Spleen (tissue), 11 donors: ENCODE measurements around the gene CLEC4E. TPM values are rescaled to one million over a fixed set of nuclear protein-coding genes. Genes with fewer than 3 reads are reported as not detected.
A peak's percentile ranks its signal among the peaks of the same experiment; 100 is the strongest.
"Not testable (repeated sequence)": the region's sequence is repeated elsewhere in the genome, so short reads cannot be mapped to it uniquely, and the experiment has no call there.

ENCODE experiments used
- DNase-seq: peaks from one replicate; pipeline ENCODE4 v3.0.0-alpha.2; 2020
- H3K27ac ChIP-seq, 8 donors: fragments of 200-600 bp; sonication (generic) in 7 of 8; 1 replicate in 4 of 8; 2 replicates in 4 of 8; pipeline versions ENCODE4 v1.5.0 to v1.8.0; 2016 to 2021; ENCODE audit warnings: inconsistent platforms in 4 of 8, mild to moderate bottlenecking in 4 of 8, moderate library complexity in 1 of 8
- H3K27me3 ChIP-seq, 7 donors: fragments of 200-600 bp; sonication (generic) in 6 of 7; replicated peaks in 1 of 7; 1 replicate in 4 of 7; 2 replicates in 3 of 7; pipeline versions ENCODE4 v1.5.0 to v1.8.0; 2016 to 2021; ENCODE audit warnings: inconsistent platforms in 3 of 7, mild to moderate bottlenecking in 1 of 7
- H3K36me3 ChIP-seq, 6 donors: fragments of 200-600 bp; sonication (generic) in 5 of 6; 1 replicate in 4 of 6; 2 replicates in 2 of 6; pipeline versions ENCODE4 v1.5.0 to v1.8.0; 2016 to 2021; ENCODE audit warnings: inconsistent platforms in 2 of 6
- H3K4me1 ChIP-seq, 6 donors: fragments of 200-600 bp; sonication (generic) in 5 of 6; 1 replicate in 3 of 6; 2 replicates in 3 of 6; pipeline versions ENCODE4 v1.5.0 to v1.8.0; 2016 to 2021; ENCODE audit warnings: inconsistent platforms in 3 of 6
- H3K4me3 ChIP-seq, 8 donors: fragments of 200-600 bp; sonication (generic) in 7 of 8; 1 replicate in 4 of 8; 2 replicates in 4 of 8; pipeline versions ENCODE4 v1.5.0 to v1.8.0; 2016 to 2021; ENCODE audit warnings: inconsistent platforms in 4 of 8, mild to moderate bottlenecking in 4 of 8, moderate library complexity in 2 of 8
- H3K9me3 ChIP-seq, 8 donors: fragments of 200-600 bp; sonication (generic) in 7 of 8; 1 replicate in 4 of 8; 2 replicates in 4 of 8; pipeline versions ENCODE4 v1.5.0 to v1.8.0; 2016 to 2021; ENCODE audit warnings: inconsistent platforms in 4 of 8
- POLR2A ChIP-seq, 3 donors: fragments of 450-650 bp; IDR thresholded peaks; one replicate each; pipeline ENCODE4 v1.5.1; 2017; ENCODE audit warnings: antibody characterized with exemption in 3 of 3, mild to moderate bottlenecking in 1 of 3
- POLR2AphosphoS5 ChIP-seq, 3 donors: sonication (generic); formaldehyde crosslinking; IDR thresholded peaks; one replicate each; pipeline ENCODE4 v1.5.1; 2017; ENCODE audit warnings: antibody characterized with exemption in 3 of 3
- WGBS, 5 donors: extraction: QIAGEN DNeasy Blood & Tissue Kit in 3 of 5; methylation state at CpG; one replicate each; pipeline versions ENCODE4 v1.1.5 to v1.1.7; 2013 to 2018; 5-methylcytosine and 5-hydroxymethylcytosine counted together
- intact Hi-C: fragments of 100-400 bp; cut with DNase I; formaldehyde crosslinking; loops from one replicate; pipeline ENCODE4 v1.15.0; 2023; ENCODE audit warnings: low total_unique reads
- polyA plus RNA-seq, 3 donors: library from polyadenylated mRNA; stranded (reverse); fragments of 200-250 nt; gene quantifications; one replicate each; pipeline ENCODE4 v1.2.1, GENCODE V29; 2013
- total RNA-seq, 7 donors: library from RNA; depleted of rRNA in 3 of 7; stranded (reverse); fragments of >200 nt in 3 of 7; fragmentation: NEBNext Ultra II Directional in 4 of 7; extraction: Animal tissue kit (Norgen Biotek cat#: 25700) in 4 of 7; gene quantifications; one replicate each; pipeline versions ENCODE4 v1.1.0 to v1.2.1, GENCODE V29; 2016 to 2021
- TF ChIP-seq, protein P1 (sequence below), 11 experiments: fragments of 200-600 bp in 7 of 11; fragments of 450-650 bp in 4 of 11; sonication (generic) in 4 of 11; IDR thresholded peaks in 8 of 11; conservative IDR thresholded peaks in 3 of 11; 1 replicate in 7 of 11; 2 replicates in 4 of 11; pipeline versions ENCODE4 v1.4.0 to v1.8.0; 2016 to 2021; ENCODE audit warnings: antibody characterized with exemption in 11 of 11, inconsistent platforms in 4 of 11, mild to moderate bottlenecking in 1 of 11
- donor health status: healthy with polysubstance abuse.
- donor health status: DM: no; HTN: no; CAD: no; lungs with moderate emphysema.
- donor health status: DM: no; HTN: no; CAD: no.
- donor health status: Bipolar disorder and iron deficiency.
- donor health status: healthy.
- donor health status: DM: no; HTN: no; CAD: no.
- donor health status: DM: yes; HTN: yes; CAD: no.

CLEC4E gene
- total and polyA plus RNA-seq, 10 donors = 7.4 to 55.0 (median 25.5) TPM

DNA sequence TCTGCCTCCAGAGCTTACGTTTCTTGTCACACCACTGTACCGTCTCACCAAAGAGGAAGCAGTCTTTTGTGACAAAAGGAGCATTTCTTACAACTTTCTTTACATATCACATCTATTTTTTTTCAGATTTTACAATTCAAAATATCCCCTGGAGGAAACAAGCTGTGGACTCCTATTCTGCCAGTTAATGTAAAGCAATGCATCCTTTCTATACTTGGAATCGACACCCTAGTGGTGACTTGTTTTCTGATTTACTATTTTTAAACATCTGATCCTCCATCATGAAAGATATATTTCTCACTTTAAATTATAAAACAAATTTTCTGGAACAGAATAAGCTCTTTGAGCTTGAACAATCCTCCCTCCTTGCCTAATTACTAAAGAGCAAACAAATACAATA is 37.2 kb upstream of the CLEC4E start:
- Histone ChIP-seq H3K27me3 (no peaks in the 10 kb centered on the region), H3K9me3 (no peaks in the 10 kb centered on the region), H3K27ac (no peak overlapping the region), H3K4me3 (no peak overlapping the region), H3K36me3 (no peaks in the 10 kb centered on the region), H3K4me1 (peaks cover 0 to 6% (median 0%) of the 10 kb centered on the region in 6 donors)
- no peak for DNase-seq
- WGBS, 5 donors = 57 to 73% (median 64%) methylated on average over 3 of the region's 3 CpGs
- TF ChIP-seq, protein P1, sequence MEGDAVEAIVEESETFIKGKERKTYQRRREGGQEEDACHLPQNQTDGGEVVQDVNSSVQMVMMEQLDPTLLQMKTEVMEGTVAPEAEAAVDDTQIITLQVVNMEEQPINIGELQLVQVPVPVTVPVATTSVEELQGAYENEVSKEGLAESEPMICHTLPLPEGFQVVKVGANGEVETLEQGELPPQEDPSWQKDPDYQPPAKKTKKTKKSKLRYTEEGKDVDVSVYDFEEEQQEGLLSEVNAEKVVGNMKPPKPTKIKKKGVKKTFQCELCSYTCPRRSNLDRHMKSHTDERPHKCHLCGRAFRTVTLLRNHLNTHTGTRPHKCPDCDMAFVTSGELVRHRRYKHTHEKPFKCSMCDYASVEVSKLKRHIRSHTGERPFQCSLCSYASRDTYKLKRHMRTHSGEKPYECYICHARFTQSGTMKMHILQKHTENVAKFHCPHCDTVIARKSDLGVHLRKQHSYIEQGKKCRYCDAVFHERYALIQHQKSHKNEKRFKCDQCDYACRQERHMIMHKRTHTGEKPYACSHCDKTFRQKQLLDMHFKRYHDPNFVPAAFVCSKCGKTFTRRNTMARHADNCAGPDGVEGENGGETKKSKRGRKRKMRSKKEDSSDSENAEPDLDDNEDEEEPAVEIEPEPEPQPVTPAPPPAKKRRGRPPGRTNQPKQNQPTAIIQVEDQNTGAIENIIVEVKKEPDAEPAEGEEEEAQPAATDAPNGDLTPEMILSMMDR (IDR thresholded peaks at IDR 0.05 in 8 of 11, conservative IDR thresholded peaks at IDR 0.05 in 3 of 11) = no peak
- no peak for TF ChIP-seq POLR2A (IDR thresholded peaks at IDR 0.05)
- no peak for TF ChIP-seq POLR2AphosphoS5 (IDR thresholded peaks at IDR 0.05)
- intact Hi-C loops = no loop called here

DNA sequence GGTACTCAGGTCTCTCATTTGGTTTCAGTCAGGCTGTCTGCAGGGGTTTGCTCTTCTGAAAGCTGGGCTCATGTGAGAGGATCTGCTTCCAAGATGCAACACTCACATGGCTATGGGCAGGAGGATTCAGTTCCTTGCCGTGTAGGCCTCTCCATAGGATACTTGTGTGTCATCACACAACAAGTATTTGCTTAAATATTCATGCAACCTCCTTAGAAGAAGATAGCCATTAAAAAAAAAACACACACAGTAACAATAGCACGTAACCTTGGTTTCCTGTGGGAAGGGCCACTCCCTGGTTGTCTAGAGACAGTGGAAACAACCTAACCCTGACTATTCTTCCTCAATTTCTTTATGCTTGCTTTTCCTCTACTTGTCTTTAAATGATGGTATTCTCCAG is 31.8 kb upstream of the CLEC4E start:
- Histone ChIP-seq H3K9me3 (peaks cover 0 to 6% (median 5%) of the 10 kb centered on the region in 8 donors), H3K4me3 (no peak overlapping the region), H3K4me1 (peaks cover 0 to 17% (median 3%) of the 10 kb centered on the region in 6 donors), H3K36me3 (no peaks in the 10 kb centered on the region), H3K27ac (peak overlapping the region in 3 of 8 donors; percentile 15 to 74 (median 21)), H3K27me3 (no peaks in the 10 kb centered on the region)
- intact Hi-C loops = no loop called here
- WGBS, 5 donors = 19 to 40% (median 29%) methylated on average over 2 of the region's 2 CpGs
- no peak for DNase-seq
- TF ChIP-seq POLR2AphosphoS5 (IDR thresholded peaks at IDR 0.05) (no peak), POLR2A (IDR thresholded peaks at IDR 0.05) (no peak)
- TF ChIP-seq, protein P1 (IDR thresholded peaks at IDR 0.05 in 8 of 11, conservative IDR thresholded peaks at IDR 0.05 in 3 of 11) = no peak

DNA sequence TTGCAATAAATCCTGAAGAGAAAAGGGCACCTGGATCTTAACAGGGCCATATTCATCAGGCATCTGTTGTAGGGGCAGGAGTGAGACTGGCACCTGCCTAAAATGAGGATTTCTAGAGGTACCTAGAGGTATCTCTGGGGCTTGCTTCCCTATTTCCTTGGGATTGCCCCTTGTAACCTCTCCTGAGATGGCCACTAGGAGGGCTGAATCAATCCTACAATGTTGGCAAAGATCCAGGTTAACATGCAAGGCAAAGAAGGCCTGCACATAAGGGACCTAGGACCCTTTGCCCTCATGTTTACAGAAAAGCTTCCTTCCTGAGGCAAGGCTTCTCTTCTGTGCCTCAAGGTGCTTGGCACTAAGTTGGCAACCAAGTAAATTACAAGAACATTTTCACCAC is 25.8 kb upstream of the CLEC4E start:
- no peak for DNase-seq
- intact Hi-C loops = no loop called here
- no peaks in the 10 kb centered on the region for H3K36me3 ChIP-seq
- no peak for TF ChIP-seq POLR2A (IDR thresholded peaks at IDR 0.05)
- TF ChIP-seq POLR2AphosphoS5 (IDR thresholded peaks at IDR 0.05) = no peak
- TF ChIP-seq, protein P1 (IDR thresholded peaks at IDR 0.05 in 8 of 11, conservative IDR thresholded peaks at IDR 0.05 in 3 of 11) = peak in 1 of 11 experiments; percentile 26
- H3K27ac ChIP-seq = peak overlapping the region in 6 of 8 donors; percentile 67 to 93 (median 79)
- peaks cover 0 to 40% (median 29%) of the 10 kb centered on the region in 8 donors for H3K9me3 ChIP-seq
- no peaks in the 10 kb centered on the region for H3K27me3 ChIP-seq
- peaks cover 0 to 24% (median 2%) of the 10 kb centered on the region in 6 donors for H3K4me1 ChIP-seq
- H3K4me3 ChIP-seq = peak overlapping the region in 4 of 8 donors; percentile 2 to 53 (median 29)

DNA sequence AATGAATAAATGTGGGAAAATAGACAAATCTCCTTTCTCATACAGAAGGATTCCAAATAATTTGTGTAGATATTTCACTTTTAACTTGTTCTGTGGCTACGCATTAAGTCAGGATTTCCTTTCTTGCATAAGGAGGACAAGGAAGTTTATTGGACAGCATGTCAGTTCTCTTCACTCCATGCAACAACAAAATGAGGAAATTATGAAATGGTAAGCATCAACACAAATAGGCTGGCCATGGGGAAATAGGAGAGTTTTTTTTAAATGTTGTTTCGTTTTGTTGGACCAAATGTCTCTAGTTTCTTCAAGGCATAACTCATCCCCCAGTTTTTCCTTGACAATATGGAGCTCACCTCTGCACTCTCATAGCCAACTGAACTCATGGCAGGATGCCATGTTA is 25.3 kb upstream of the CLEC4E start:
- 36 to 64% (median 60%) methylated on average over 2 of the region's 2 CpGs for WGBS, 5 donors
- Histone ChIP-seq H3K9me3 (peaks cover 0 to 44% (median 29%) of the 10 kb centered on the region in 8 donors), H3K4me3 (peak overlapping the region in 4 of 8 donors; percentile 2 to 53 (median 29)), H3K27ac (peak overlapping the region in 6 of 8 donors; percentile 67 to 93 (median 79)), H3K4me1 (peaks cover 0 to 24% (median 2%) of the 10 kb centered on the region in 6 donors)
- H3K36me3 ChIP-seq, intact Hi-C loops, H3K27me3 ChIP-seq, DNase-seq: not testable (repeated sequence)
